ENCODE measurements around the gene LYPD6. TPM values are rescaled to one million over a fixed set of nuclear protein-coding genes. Genes with fewer than 3 reads are reported as not detected.

LYPD6 gene
- total and polyA plus RNA-seq, 8 donors: 0.91 to 3.1 (median 1.7) TPM

DNA sequence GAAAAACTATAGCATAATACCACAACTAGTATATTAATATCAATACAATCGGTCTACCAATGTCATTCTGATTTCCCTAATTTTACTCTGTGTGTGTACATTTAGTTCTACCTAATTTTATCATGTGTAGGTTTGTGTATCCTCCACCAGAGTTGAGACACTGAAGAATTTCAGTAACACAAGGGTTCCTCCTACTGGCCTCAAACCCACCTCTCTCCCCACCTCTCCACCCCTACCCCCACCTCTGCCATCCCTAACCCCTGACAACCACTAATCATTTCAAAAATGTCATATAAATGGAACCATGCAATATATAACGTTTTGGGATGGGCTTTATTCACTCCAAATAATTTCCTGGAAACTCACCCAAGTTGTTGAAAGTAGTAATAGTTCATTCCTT, 117.9 kb downstream of the LYPD6 start:
- WGBS, 2 donors: 78 to 79% methylated on average over 2 of the region's 2 CpGs
- FAIRE-seq: no peak
- no peak for ATAC-seq

DNA sequence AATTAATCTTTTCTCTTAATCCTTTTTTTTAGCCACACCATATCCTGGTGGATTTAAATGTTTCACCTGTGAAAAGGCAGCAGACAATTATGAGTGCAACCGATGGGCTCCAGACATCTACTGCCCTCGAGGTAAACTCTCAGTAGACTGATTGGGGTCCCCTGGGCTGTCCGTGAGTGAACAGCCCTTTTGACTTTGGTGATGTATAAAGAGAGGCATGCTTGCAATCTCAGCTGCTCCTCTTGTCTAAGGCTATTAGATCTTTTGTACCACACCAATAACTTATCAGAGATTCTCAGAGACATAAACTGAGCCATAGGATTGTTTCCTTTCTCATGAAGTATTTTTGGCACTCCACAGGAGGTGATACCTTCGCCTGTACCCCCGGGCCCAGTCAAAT, 118.6 kb downstream of the LYPD6 start:
- DNase-seq (no peak), ATAC-seq (no peak), FAIRE-seq (no peak)
- no peak overlapping the region for H3K4me3 ChIP-seq
- H3K4me1 ChIP-seq: peaks cover 0 to 3% (median 0%) of the 10 kb centered on the region in 3 donors
- H3K36me3 ChIP-seq: no peaks in the 10 kb centered on the region
- TF ChIP-seq, protein P1, sequence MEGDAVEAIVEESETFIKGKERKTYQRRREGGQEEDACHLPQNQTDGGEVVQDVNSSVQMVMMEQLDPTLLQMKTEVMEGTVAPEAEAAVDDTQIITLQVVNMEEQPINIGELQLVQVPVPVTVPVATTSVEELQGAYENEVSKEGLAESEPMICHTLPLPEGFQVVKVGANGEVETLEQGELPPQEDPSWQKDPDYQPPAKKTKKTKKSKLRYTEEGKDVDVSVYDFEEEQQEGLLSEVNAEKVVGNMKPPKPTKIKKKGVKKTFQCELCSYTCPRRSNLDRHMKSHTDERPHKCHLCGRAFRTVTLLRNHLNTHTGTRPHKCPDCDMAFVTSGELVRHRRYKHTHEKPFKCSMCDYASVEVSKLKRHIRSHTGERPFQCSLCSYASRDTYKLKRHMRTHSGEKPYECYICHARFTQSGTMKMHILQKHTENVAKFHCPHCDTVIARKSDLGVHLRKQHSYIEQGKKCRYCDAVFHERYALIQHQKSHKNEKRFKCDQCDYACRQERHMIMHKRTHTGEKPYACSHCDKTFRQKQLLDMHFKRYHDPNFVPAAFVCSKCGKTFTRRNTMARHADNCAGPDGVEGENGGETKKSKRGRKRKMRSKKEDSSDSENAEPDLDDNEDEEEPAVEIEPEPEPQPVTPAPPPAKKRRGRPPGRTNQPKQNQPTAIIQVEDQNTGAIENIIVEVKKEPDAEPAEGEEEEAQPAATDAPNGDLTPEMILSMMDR (IDR thresholded peaks at IDR 0.05): no peak
- H3K27ac ChIP-seq: no peak overlapping the region
- H3K9me3 ChIP-seq: no peaks in the 10 kb centered on the region
- 82 to 87% methylated on average over 5 of the region's 5 CpGs for WGBS, 2 donors
- no peaks in the 10 kb centered on the region for H3K27me3 ChIP-seq
- intact Hi-C loops (cut with DNase I): no loop called here

More for the DNA sequence above, 117.9 kb downstream of the LYPD6 start:
- H3K9me3 ChIP-seq: no peaks in the 10 kb centered on the region
- no peak for DNase-seq
- intact Hi-C loops (cut with DNase I): no loop called here
- H3K4me1 ChIP-seq: no peaks in the 10 kb centered on the region
- no peak overlapping the region for H3K4me3 ChIP-seq
- TF ChIP-seq, protein P1 (IDR thresholded peaks at IDR 0.05): no peak
- no peaks in the 10 kb centered on the region for H3K36me3 ChIP-seq
- no peaks in the 10 kb centered on the region for H3K27me3 ChIP-seq
- no peak overlapping the region for H3K27ac ChIP-seq

DNA sequence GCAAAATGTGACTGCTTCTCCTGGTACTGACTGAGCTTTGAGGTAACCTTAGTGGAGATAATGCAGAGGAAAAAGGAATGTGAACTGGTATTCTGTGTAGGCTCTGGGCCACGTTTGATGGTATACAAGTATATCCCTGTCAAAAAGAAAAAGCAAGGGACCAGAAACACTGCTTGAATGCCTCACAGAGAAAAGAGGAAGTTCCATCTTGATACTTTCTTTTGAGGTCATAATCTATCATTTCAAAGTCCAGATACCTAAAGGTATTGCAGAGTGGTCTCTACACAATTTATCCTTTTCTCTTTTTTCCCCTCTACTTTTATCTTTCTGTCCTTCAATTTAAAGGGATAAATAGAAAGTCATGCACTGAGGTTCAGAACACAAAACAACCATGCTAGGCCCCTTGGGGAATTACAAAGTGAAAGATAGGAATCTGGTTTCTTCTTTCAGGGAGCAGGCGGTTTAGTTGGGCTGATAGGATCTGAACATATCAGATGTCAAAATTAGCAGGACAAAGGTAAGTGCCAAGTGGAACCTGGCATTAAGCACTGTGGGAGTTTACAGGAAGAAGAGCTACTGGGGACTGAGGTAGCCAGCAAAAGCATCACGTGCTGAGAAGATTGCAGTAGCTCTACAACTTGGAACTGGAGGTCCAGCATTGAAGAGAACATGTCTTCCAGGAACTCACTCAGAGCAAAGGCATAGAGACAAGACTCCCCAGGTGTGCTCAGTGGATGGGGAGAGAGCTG, 121.2 kb downstream of the LYPD6 start:
- Histone ChIP-seq H3K27me3 (no peaks in the 10 kb centered on the region), H3K36me3 (no peaks in the 10 kb centered on the region), H3K4me1 (peaks cover 0 to 3% (median 0%) of the 10 kb centered on the region in 3 donors), H3K27ac (no peak overlapping the region), H3K9me3 (no peaks in the 10 kb centered on the region), H3K4me3 (no peak overlapping the region)
- TF ChIP-seq, protein P1 (IDR thresholded peaks at IDR 0.05): no peak
- no peak for DNase-seq
- no peak for FAIRE-seq
- 78 to 91% methylated on average over 3 of the region's 3 CpGs for WGBS, 2 donors
- ATAC-seq: no peak
- intact Hi-C loops (cut with DNase I): no loop called here

DNA sequence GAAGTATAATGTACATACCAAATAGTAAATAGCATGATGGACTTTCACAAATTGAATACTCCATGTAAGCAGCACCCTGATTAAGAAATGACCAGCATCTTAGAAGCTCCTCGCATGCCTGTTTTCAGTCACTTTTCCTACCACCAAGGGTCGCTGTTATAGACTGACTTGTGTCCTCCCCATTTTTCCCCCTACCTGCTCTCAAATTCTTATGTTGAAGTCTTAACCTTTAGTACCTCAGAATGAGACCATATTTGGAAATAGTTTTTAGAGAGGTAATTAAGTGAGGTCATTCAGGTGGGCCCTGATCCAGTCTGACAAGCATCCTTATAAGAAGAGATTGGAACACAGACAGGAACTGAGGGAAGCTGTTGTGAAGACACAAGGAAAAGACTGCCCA, 125.9 kb downstream of the LYPD6 start:
- H3K9me3 ChIP-seq: no peaks in the 10 kb centered on the region
- intact Hi-C loops (cut with DNase I): no loop called here
- TF ChIP-seq, protein P1 (IDR thresholded peaks at IDR 0.05): no peak
- no peaks in the 10 kb centered on the region for H3K36me3 ChIP-seq
- 93 to 96% methylated on average over 2 of the region's 2 CpGs for WGBS, 2 donors
- H3K4me3 ChIP-seq: no peak overlapping the region
- H3K4me1 ChIP-seq: peaks cover 0 to 3% (median 0%) of the 10 kb centered on the region in 3 donors
- DNase-seq (no peak), FAIRE-seq (no peak), ATAC-seq (no peak)
- H3K27me3 ChIP-seq: no peaks in the 10 kb centered on the region
- no peak overlapping the region for H3K27ac ChIP-seq

DNA sequence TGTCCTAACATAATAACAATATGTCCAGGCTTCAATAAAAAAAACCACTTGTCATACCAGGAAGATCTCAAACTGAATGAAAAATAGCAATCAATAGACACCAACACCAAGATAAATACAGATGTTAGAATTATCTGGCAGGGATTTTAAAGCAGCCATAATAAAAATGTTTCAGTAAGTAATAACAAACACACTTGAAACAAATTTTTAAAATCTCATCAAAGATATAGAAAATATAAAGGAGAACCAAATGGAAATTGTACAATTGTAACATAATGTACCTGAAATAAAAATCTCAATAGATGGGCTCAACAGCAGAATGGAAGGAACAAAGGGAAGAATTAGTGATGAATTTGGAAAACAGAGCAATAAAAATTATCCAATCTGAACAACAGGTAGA, 128.1 kb downstream of the LYPD6 start:
- H3K4me1 ChIP-seq: peaks cover 0 to 3% (median 0%) of the 10 kb centered on the region in 3 donors
- no peaks in the 10 kb centered on the region for H3K27me3 ChIP-seq
- no peak for FAIRE-seq
- no peak overlapping the region for H3K27ac ChIP-seq
- no peak for DNase-seq
- TF ChIP-seq, protein P1 (IDR thresholded peaks at IDR 0.05): no peak
- no peaks in the 10 kb centered on the region for H3K9me3 ChIP-seq
- ATAC-seq: no peak
- H3K4me3 ChIP-seq: no peak overlapping the region
- no peaks in the 10 kb centered on the region for H3K36me3 ChIP-seq
- intact Hi-C loops (cut with DNase I): no loop called here
